ENCODE data around the gene ALX3. TPM values are rescaled to one million over a fixed set of nuclear protein-coding genes. Genes with fewer than 3 reads are reported as not detected.

The ALX3 gene
- total RNA-seq, 2 experiments from 2014 or later = not detected

- TF ChIP-seq EZH2phosphoT487 (IDR thresholded peaks at IDR 0.05; ENCODE audit: borderline replicate concordance, low read depth, low read length) (no peak), CTCF (conservative IDR thresholded peaks at IDR 0.05; ENCODE audit: low read length) (no peak)
- no TSS peak for BruUV-seq (replicated peaks)
- Histone ChIP-seq H3K4me3 (ENCODE audit: low read depth, low read length, poor library complexity, severe bottlenecking) (no peak overlapping the region), H3K9me2 (ENCODE audit: insufficient read depth, low read length) (no peaks in the 10 kb centered on the region), H3K4me1 (ENCODE audit: insufficient read depth, low read length, poor library complexity, severe bottlenecking) (no peaks in the 10 kb centered on the region), H3K36me3 (ENCODE audit: insufficient read depth, low read length) (peaks cover 84% of the 10 kb centered on the region), H2AFZ (ENCODE audit: low read length) (no peak overlapping the region), H3K4me2 (ENCODE audit: low read length) (no peak overlapping the region), H3K9me3 (ENCODE audit: low read length) (no peaks in the 10 kb centered on the region), H3K79me2 (ENCODE audit: insufficient read depth, low read depth, low read length) (no peaks in the 10 kb centered on the region), H4K20me1 (ENCODE audit: insufficient read depth, low read length) (no peaks in the 10 kb centered on the region), H3K27ac (ENCODE audit: low read depth, low read length, poor library complexity, severe bottlenecking) (no peak overlapping the region)
- intact Hi-C loops (cut with micrococcal nuclease; ENCODE audit: unreplicated experiment) = no loop called here
- DNase-seq (ENCODE audit: low spot score) = no peak
- POLR2A ChIA-PET = no interaction called here
- CTCF ChIA-PET (ENCODE audit: unreplicated experiment) = no interaction called here
Measured at GRCh38 chr1:110021285-110021684, 49.2 kb downstream of the ALX3 start.

- Histone ChIP-seq H3K4me2 (ENCODE audit: low read length) (no peak overlapping the region), H3K79me2 (ENCODE audit: insufficient read depth, low read depth, low read length) (no peaks in the 10 kb centered on the region), H3K9me3 (ENCODE audit: low read length) (no peaks in the 10 kb centered on the region), H3K4me3 (ENCODE audit: low read depth, low read length, poor library complexity, severe bottlenecking) (no peak overlapping the region), H2AFZ (ENCODE audit: low read length) (no peak overlapping the region), H3K9me2 (ENCODE audit: insufficient read depth, low read length) (no peaks in the 10 kb centered on the region), H3K27ac (ENCODE audit: low read depth, low read length, poor library complexity, severe bottlenecking) (no peak overlapping the region), H4K20me1 (ENCODE audit: insufficient read depth, low read length) (no peaks in the 10 kb centered on the region), H3K4me1 (ENCODE audit: insufficient read depth, low read length, poor library complexity, severe bottlenecking) (no peaks in the 10 kb centered on the region), H3K36me3 (ENCODE audit: insufficient read depth, low read length) (peaks cover 98% of the 10 kb centered on the region)
- ChIA-PET CTCF (ENCODE audit: unreplicated experiment) (interaction anchor here (1.2 kb wide), 1 partner anchor 8 kb away, joined by 3 read pairs; no protein-coding TSS in a partner anchor), POLR2A (no interaction called here)
- TF ChIP-seq EZH2phosphoT487 (IDR thresholded peaks at IDR 0.05; ENCODE audit: borderline replicate concordance, low read depth, low read length) (no peak), CTCF (conservative IDR thresholded peaks at IDR 0.05; ENCODE audit: low read length) (no peak)
- DNase-seq (ENCODE audit: low spot score) = no peak
- BruUV-seq (replicated peaks) = no TSS peak
- intact Hi-C loops (cut with micrococcal nuclease; ENCODE audit: unreplicated experiment) = no loop called here
Measured at GRCh38 chr1:110019770-110020169, 50.7 kb downstream of the ALX3 start.

- Histone ChIP-seq H3K9me2 (ENCODE audit: insufficient read depth, low read length) (no peaks in the 10 kb centered on the region), H4K20me1 (ENCODE audit: insufficient read depth, low read length) (no peaks in the 10 kb centered on the region), H3K4me3 (ENCODE audit: low read depth, low read length, poor library complexity, severe bottlenecking) (no peak overlapping the region), H3K79me2 (ENCODE audit: insufficient read depth, low read depth, low read length) (no peaks in the 10 kb centered on the region), H3K4me1 (ENCODE audit: insufficient read depth, low read length, poor library complexity, severe bottlenecking) (no peaks in the 10 kb centered on the region), H3K4me2 (ENCODE audit: low read length) (no peak overlapping the region), H3K9me3 (ENCODE audit: low read length) (no peaks in the 10 kb centered on the region), H3K27ac (ENCODE audit: low read depth, low read length, poor library complexity, severe bottlenecking) (no peak overlapping the region), H3K36me3 (ENCODE audit: insufficient read depth, low read length) (peaks cover 95% of the 10 kb centered on the region), H2AFZ (ENCODE audit: low read length) (no peak overlapping the region)
- ChIA-PET CTCF (ENCODE audit: unreplicated experiment) (no interaction called here), POLR2A (interaction anchor here (0.8 kb wide), 1 partner anchor 16 kb away, joined by 4 read pairs; the partner anchor contains the start of gene STRIP1)
- TF ChIP-seq EZH2phosphoT487 (IDR thresholded peaks at IDR 0.05; ENCODE audit: borderline replicate concordance, low read depth, low read length) (no peak), CTCF (conservative IDR thresholded peaks at IDR 0.05; ENCODE audit: low read length) (no peak)
- BruUV-seq (replicated peaks) = no TSS peak
- intact Hi-C loops (cut with micrococcal nuclease; ENCODE audit: unreplicated experiment) = no loop called here
- no peak for DNase-seq (ENCODE audit: low spot score)
Measured at GRCh38 chr1:110018396-110018795, 52.1 kb downstream of the ALX3 start.

All from OCI-LY7 (cell line).